DMS114 treated with DMSO at 0.1 percent for 48 hours (cell line): ENCODE results near the gene ZSCAN29.

Source experiments
- DNase-seq: peaks from one replicate; lab custom pipeline; 2025; ENCODE audit not compliant: unreplicated experiment; lab: John Stamatoyannopoulos, UW

Gene ZSCAN29

DNA sequence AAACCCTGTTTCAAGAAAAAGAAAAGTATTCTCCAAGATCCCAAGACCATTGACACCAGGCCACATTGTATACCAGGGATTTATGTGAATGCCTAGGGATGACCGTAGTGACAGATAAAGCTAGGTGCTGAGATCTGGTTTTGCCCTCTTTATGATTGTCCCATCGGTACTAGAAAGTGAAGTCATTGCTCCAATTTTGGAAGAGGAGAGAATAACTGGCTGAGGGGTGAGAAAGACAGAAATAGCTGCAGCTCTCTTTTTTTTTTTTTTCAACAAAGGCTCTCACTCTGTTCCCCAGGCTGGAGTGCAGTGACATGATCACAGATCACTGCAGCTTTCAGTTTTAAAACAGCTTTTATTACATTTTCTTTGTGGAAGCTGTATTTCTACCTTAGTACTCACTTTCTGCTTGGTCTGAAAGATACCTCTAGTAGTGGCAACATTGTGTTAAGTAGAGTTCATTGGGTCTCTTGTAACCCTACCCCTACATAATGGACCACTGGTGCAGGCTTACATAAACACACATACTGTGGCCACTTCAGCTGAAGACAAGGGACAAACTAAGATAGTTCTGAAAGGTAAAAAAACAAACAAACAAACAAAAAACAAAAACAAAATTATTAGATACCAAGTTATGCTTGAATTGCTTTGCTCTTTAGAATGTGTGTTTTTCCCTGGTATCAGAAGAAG lies 18.0 kb downstream of the ZSCAN29 start:
- DNase-seq: no peak

DNA sequence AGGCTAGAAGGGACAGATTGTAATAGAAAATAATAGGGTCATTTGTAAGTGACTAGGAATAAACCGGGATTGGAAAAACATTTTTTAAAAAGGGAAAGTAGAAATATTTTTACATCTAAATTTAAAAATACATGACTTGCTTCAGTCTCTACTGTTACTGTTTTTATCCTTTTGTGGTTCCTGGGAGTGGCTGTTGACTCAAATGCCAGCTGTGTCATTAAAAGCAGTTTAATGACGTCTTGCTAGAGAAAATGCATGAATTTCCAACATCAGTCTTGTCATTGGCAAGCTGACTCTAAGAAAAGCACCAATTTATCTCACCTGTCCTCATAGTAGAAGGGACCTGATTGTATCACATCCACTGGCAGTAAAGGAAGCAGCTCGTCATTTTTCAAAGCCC lies 23.7 kb downstream of the ZSCAN29 start:
- no peak for DNase-seq

DNA sequence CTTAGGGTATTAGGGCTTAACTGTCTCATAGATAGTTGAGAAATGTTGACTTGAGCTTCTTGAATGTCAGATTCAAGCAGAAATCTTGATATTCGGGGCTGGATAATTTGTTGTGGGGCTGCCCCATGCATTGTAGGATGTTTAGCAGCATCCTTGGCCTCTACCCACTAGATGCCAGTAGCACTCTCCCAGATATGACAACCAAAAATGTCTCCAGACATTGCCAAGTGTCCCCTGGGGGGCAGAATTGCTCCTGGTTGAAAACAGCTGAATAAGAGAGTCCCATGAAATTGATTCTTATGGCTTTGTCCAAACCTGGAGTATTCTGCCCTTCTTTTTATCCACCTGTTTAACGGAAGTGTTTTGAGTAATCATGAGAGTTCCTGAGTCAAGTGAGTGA lies 24.5 kb downstream of the ZSCAN29 start:
- DNase-seq: peak; percentile 9

DNA sequence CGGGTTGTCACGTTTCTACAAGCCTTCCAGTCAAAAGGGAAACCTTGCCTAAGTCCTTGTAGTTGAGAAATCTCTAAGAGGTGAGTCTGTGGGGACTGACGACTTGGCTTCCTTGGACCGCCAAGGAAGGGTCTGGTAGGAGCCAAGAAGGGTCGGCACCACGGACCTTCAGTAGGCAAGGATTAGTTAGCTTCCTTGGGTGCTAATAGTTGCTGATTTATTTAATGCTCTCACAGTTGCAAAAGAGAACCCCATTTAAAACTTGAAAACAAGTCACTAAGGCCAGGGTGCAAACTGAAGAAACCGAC lies 40.1 kb downstream of the ZSCAN29 start:
- DNase-seq: no peak

DNA sequence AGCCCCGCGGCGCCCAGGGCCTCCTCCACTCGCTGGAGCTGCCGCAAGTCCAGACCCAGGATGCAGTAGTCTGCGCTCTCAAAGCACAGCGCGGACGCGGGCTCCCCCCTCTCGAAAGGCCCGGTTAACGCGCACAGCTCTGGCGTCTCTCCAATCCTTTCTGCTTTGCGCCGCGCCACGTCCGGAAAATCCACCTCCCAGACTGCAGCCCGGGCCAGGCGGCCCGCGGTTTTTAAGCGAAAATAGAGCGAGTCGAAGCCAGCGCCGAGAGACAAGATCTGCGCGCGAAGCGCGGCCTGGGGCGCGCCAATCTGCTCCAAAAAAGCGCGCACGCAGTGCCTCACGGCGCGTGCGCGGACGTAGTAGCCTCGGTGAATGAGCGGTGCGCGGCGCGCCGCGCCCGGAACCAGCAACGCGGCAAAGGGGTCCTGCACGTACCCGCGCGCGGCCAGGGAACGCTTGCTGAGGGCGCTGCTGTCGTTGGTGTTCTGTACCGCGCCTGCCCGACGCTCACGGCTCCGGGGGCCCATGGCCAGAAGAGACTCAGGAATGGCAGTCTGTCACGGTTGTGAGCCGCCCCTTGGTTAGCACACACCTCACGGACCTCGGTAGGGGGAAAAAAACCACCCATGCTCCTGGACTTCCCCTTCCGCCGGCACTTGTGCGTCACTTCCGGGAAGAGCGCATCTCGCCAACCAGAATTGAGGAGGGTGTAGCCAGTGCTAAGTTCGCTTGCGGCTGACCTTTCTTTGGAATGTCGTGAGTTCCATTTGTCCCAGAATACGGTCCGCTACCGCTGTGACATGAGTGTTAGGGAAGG lies 40.7 kb downstream of the ZSCAN29 start, which contains the start of gene LCMT2:
TSS of gene LCMT2 (minus strand) at position 614 of the 820 bp plus-strand sequence. CDS start at position 530, 84 bp downstream.
- DNase-seq: peak; percentile 87

DNA sequence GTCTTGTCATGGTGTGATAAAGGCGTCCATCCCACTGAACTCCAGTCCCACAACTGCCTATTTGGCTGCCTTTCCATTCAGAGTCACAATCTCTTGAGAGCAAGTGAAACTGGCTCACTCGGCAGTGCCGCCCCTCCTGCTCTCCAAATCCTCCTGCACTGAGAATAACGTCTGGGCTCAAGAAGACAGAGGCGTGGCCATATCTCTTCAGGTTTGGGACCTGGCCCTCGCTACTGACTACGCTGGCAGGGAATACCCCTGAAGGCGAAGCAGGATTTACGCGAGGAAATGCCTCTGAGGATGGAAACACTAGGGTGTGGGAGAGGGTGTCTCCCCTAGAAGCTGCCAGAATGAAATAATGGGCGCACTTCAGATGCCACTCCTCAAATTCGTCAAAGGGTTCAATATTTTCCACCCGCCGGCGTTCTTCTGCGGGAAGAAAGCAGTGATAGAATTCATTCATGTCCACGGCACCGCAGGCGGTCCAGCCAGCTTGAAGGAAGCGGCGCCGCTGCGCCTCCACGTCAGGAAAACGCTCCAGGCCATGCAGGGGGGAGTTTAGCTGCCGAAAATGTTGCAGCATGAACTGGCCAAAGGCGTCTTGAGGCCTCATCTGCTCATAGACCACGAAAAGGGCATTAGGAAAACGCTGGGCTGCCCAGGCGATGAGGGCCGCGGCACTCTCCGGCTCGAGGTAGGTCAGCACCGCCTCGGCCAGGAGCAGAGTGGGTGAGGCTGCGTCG lies 41.5 kb downstream of the ZSCAN29 start:
- no peak for DNase-seq

DNA sequence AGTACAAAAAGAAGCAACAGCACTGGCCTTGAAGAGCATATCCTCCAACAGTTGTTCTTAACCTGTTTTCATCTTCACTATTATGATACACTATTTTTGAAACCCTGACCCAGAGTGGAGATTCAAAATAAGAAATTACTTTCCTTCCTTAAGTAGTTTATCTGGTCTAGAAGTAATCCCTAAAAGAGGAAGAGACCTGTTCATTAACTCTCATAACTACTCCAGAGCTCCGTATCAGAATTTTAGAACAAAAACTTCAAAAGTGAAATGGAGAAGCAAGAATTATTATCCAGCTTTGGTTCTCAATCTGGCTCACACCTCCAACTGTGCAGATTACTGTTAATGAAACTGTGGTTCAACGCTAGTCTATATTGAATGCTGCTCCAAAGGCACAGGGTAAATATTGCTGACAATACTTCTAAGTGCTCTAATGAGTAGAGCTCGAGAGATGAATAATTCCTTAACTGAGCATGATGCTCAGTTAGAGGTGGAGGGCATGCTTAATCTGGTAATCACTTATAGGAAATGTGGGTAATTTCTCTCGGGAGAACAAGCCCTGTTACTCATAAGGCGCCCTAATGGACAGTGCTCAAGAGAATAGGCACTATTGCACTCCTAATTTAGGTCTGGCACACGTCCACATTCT lies 45.7 kb downstream of the ZSCAN29 start:
- no peak for DNase-seq

DNA sequence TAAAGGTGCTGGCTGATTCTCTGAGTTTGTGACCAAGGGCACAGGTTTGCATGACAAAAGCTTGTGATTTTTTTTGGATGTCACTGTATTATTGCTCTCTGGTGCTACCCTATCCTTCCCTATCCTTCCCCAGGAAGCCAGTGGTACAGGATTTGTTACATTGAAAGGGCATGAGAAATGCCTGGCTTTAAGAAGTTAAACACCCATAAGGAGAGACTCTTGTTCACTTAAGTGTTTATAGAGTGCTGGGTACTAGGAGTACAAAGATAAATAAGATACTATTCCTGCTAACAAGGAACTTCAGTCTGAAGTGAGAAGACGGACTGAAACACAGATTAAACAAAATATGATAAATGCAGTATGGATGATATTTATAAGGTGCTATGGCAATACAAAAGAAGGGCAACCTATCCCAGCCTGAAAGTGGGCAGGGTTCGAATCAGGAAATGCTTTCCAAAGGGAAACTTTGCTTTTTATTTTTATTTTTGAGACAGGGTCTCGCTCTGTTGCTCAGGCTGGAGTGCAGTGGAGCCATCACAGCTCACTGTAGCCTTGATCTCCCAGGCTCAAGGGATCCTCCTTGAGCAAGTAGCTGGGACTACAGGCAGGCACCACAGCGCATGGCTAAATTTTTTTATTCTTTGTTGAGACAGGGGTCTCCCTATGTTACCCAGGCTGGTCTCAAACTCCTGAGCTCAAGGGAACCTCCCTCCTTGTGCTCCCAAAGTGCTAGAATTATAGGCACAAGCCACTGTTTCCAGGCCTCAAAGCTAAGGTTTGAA lies 51.7 kb downstream of the ZSCAN29 start:
- no peak for DNase-seq

DNA sequence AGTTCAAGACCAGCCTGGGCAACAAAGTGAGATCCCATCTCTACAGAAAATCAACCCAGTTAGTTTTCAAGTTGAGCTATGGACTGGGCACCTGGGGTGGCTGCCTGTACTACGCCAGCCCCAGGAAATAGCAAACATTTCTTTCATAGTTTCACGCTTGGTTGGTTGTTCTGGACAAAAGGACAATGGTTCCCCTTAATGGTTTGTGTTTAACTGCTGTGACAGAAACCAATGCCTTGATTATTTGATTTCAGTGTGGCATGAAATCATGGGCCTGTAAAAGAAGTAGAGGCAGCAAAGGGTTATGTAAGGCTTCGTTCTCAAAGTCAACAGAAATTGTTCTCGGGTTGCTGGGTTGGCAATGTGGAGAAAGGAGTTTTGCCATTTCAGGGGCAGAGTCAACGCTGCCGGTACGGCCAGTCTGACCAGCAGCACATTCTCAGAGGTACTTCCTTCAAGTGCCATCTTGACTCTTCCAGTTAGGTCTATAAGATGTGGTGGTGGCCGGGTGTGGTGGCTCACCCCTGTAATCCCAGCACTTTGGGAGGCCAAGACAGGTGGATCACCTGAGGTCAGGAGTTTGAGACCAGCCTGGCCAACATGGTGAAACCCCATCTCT lies 53.2 kb downstream of the ZSCAN29 start:
- no peak for DNase-seq

DNA sequence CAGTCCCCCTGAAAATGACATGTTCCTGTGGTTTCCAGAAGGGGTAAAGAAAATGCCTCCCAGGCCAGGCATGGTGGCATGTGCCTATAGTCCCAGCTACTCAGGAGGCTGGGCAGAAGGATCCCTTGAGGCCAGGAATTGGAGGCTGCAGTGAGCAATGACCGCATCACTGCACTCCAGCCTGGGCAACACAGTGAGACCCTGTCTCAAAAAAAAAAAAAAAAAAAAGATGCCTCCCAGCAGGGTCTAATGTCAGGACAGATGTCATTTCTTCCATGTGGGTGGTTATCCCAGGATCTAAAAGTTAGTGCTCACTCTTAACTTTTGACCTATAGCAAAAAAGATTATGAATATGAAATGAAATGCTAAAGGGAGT lies 53.9 kb downstream of the ZSCAN29 start:
- no peak for DNase-seq

DNA sequence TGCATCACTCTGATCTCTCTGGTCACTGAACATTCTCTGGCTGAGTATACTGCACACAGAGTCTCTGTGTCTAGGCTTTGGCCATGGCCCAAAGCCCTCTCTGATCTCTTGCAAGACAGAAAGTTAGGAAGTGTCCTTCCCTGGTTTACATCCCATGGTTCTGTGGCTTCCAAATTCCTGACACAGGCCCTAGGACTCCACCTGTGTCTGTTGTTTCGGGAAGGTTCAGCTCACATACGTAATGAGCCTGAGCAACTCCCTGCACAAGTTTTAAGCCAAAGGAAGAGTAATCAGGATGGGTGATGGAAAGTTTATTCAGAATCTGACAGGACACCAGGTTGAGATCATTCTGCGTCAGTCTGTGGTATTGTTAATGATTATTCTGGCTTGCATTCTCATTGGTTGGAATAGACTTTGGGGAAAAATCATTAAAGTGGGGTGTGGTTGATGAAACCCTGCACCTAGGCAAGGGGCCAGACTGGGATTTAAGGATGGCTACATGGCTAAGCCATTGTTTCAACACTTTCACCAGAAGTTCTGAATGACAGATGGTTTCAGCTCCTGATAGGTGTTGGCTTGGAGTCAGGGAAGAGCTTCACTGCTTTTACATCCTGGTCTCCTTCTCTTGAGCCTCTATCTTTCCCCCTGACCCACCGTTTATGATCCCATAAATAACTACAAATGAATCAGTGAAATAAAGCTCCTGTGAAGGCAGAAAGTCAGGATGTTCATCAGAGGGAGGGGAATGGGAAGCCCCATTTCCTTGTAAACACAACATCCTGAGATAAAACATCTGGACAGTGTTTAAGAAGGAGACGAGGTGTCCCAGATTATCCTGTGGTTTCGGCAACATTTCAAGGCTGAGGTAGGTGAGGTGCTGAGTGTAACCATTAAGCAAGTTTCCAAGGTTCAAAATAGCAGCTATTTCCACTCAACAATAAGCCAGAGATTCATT lies 54.5 kb downstream of the ZSCAN29 start:
- no peak for DNase-seq

DNA sequence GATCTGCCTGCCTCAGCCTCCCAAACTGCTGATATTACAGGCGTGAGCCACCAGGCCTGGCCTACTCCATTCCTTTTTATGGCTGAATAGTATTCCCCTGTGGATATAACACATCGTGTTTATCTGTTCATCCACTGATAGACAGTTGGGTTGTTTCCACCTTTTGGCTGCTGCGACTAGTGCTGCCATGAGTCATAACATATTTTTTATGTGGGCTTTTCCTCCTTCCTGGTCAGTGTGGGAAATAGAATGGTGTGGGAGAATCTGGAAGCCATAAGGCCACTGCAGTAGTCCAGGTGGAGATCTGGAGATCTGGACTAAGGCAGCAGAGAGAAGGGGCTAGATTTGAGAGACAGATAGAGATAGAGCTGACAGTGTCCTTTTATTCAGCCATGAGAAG lies 56.7 kb downstream of the ZSCAN29 start:
- DNase-seq: no peak

DNA sequence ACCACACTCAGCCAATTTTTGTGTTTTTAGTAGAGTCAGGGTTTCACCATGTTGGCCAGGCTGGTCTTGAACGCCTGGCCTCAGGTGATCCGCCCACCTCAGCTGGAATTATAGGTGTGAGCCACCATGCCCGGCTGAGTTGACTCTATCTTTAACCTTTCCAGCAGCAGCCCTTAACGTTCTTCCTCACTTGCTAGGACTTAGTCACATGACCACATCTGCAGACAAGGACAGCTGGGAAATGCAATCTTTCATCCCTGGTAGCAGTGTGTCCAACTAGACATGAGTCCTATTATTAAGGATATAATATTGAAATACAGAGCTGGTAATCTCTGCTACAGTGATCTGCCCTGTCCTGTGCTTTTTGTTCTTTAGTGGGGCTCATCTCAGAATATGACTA lies 58.5 kb downstream of the ZSCAN29 start:
- no peak for DNase-seq
